Activated CD4-positive, alpha-beta memory T cell treated with anti-CD3 and anti-CD28 coated beads for 36 hours (primary cell): Measurements from ENCODE around the gene NXN. TPM values are rescaled to one million over a fixed set of nuclear protein-coding genes. Genes with fewer than 3 reads are reported as not detected.
"Not testable (repeated sequence)": the region's sequence is repeated elsewhere in the genome, so short reads cannot be mapped to it uniquely, and the experiment has no call there.

Experiments used
- CTCF ChIA-PET: fragments of 350-600 bp; sonication (Branson Sonifier 250); formaldehyde crosslinking; loops from one replicate; lab custom pipeline; 2021; ENCODE audit warnings: antibody characterized with exemption, inconsistent platforms; lab: Charles Lee
- POLR2A ChIA-PET: fragments of 350-600 bp; sonication (Branson Sonifier 250); formaldehyde crosslinking; loops from one replicate; lab custom pipeline; 2021; ENCODE audit warnings: antibody characterized with exemption; lab: Charles Lee
- DNase-seq: peaks from one replicate; pipeline ENCODE4 v3.0.0-alpha.2; 2020
- H3K27ac Mint-ChIP-seq: one replicate; pipeline ENCODE4 v1.8.0; 2021; ENCODE audit warnings: mixed read lengths
- H3K27me3 Mint-ChIP-seq: one replicate; pipeline ENCODE4 v1.8.0; 2021; ENCODE audit warnings: mixed read lengths
- H3K36me3 Mint-ChIP-seq: one replicate; pipeline ENCODE4 v1.8.0; 2021; ENCODE audit warnings: mixed read lengths
- H3K4me1 Mint-ChIP-seq: one replicate; pipeline ENCODE4 v1.8.0; 2021; ENCODE audit warnings: low read depth, mixed read lengths
- H3K4me3 Mint-ChIP-seq: one replicate; pipeline ENCODE4 v1.8.0; 2021; ENCODE audit warnings: mild to moderate bottlenecking, mixed read lengths
- H3K9me3 Mint-ChIP-seq: one replicate; pipeline ENCODE4 v1.8.0; 2021; ENCODE audit warnings: mixed read lengths
- intact Hi-C: fragments of 100-400 bp; cut with micrococcal nuclease; formaldehyde crosslinking; loops from one replicate; pipeline ENCODE4 v1.15.1; 2023
- total RNA-seq, 2 experiments: library from RNA; stranded (reverse); gene quantifications; one replicate each; pipeline ENCODE4 v1.2.3, GENCODE V29; 2021

NXN gene
- total RNA-seq, 2 experiments from 2014 or later: 0.31 to 0.33 TPM

DNA sequence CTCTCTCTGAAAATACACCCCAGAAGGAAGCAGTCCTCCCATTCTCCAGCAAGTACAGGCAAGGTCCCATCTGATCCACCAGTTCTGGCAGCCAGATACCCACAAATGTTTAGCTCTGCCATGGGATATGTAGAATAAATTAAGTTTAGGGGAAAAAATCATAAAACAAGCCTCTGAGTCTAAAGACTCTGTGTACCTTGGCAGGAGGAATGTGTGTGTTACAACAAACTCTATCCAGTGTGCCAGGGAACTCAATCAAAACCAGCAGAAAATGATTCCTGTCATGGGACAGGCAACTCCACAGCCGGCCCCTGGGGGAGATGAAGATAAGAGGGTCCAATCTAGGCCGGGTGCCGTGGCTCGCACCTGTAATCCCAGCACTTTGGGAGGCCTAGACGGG, 124.0 kb downstream of the NXN start:
- Mint-ChIP-seq H3K4me3 (no peak overlapping the region), H3K27ac (no peak overlapping the region), H3K4me1 (no peaks in the 10 kb centered on the region), H3K9me3 (no peaks in the 10 kb centered on the region), H3K27me3 (peaks cover 5% of the 10 kb centered on the region), H3K36me3 (no peaks in the 10 kb centered on the region)
- intact Hi-C loops: no loop called here
- no peak for DNase-seq
- ChIA-PET POLR2A (no interaction called here), CTCF (no interaction called here)

DNA sequence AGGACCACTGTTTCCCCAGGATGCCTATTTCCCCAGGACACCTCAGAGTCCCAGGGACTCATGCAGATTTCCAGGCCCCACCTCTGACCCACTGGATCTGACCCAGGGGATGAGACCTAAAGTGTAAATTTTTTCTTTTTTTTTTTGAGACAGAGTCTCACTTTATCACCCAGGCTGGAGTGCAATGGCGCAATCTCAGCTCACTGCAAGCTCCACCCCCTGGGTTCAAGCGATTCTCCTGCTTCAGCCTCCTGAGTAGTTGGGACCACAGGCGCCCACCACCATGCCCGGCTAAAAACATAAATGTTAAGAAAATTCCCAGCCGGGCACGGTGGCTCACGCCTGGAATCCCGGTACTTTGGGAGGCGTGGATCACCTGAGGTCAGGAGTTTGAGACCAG, 126.7 kb downstream of the NXN start:
- not testable (repeated sequence) for H3K27ac Mint-ChIP-seq, H3K9me3 Mint-ChIP-seq

DNA sequence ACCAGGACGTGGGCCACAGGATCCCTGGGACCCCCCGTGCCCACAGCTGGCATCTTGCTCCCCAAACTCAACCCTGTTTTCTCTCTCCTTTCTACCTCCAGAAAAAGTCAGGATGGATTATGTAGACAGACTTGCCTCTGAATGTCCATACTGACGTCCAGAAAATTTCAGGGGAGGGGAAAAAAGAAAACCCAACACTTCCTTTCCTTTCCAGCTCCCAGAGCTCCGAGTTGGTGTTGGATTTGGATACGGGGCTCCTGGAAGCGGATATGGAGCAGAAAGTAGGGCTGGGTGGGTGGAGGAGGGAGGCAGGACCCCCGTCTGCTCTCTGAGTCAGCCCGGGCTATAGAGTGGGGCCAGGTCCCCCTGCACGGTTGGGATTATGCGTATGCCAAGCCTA, 127.2 kb downstream of the NXN start:
- no peaks in the 10 kb centered on the region for H3K9me3 Mint-ChIP-seq
- no peak overlapping the region for H3K27ac Mint-ChIP-seq
- CTCF ChIA-PET: no interaction called here
- H3K4me3 Mint-ChIP-seq: no peak overlapping the region
- no peaks in the 10 kb centered on the region for H3K36me3 Mint-ChIP-seq
- intact Hi-C loops: no loop called here
- POLR2A ChIA-PET: no interaction called here
- peaks cover 25% of the 10 kb centered on the region for H3K27me3 Mint-ChIP-seq
- H3K4me1 Mint-ChIP-seq: peaks cover 6% of the 10 kb centered on the region
- DNase-seq: no peak

More for the DNA sequence above, 126.7 kb downstream of the NXN start:
- peaks cover 20% of the 10 kb centered on the region for H3K27me3 Mint-ChIP-seq
- H3K4me3 Mint-ChIP-seq, CTCF ChIA-PET, POLR2A ChIA-PET, H3K36me3 Mint-ChIP-seq, intact Hi-C loops, H3K4me1 Mint-ChIP-seq, DNase-seq: not testable (repeated sequence)

DNA sequence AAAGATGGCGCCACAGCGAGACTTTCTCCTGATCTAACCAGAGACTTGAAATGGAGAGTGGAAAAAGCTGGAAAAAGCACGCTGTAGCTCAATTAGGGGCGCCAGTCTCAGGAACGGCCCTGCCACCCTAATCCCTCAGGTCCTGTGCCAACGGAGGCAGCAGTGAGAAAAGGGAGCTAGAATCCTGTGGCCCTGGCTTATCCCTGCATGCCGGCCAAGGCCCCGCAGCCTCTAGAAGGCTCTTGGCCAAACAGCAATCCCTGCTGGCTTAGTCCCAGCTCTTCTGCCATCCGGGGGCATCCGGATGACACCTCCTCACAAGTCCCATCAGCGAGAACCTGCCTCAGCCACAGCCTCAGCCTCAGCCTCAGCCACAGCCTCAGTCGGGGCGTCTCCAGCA, 127.7 kb downstream of the NXN start:
- peaks cover 29% of the 10 kb centered on the region for H3K27me3 Mint-ChIP-seq
- POLR2A ChIA-PET: no interaction called here
- H3K27ac Mint-ChIP-seq: no peak overlapping the region
- no peak overlapping the region for H3K4me3 Mint-ChIP-seq
- no peaks in the 10 kb centered on the region for H3K36me3 Mint-ChIP-seq
- DNase-seq: no peak
- CTCF ChIA-PET: no interaction called here
- no peaks in the 10 kb centered on the region for H3K9me3 Mint-ChIP-seq
- peaks cover 10% of the 10 kb centered on the region for H3K4me1 Mint-ChIP-seq
- intact Hi-C loops: no loop called here

DNA sequence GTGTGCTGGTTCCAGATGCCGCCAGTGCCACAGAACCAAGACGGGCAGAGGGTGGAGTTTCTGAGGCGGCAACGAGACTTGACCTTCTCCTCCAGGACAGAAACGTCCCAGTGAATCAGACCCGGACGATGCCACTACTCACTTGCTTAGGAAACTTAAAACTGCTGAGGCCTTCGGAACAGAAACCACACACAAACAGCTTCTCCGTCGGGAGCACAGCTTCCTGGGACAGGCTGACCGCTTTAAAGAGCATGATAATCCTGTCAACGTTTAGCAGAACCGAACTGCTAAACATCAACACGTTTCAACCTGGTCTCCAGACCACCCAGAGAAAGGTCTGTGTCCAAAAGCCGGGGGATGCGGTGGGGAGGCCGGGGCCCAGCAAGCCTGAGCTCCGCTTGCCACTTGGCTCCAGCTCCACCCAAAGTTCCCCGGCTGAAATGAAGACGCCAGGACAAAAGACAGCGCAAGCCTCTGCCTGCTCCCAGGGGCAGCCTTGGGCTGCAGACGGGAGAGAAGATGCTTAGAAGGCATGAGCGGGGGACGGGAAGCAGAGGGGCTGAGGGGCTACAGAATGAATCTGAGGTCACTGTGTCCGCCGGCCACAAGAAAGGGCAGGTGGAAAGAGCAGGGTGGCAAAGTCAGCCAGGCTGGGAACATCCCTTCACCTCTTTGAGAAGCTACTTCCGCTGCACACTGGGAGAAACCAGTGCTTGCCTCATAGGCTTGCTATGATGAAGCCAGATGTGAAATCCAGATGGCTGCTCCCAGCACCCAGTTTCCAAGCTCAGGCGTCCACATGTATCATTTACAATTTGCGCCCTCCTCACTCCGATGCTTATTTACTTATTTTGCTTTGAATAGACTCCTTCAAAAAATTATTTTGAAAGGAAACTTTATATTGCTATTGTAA, 128.5 kb downstream of the NXN start:
- Mint-ChIP-seq H3K27me3 (peaks cover 35% of the 10 kb centered on the region), H3K4me3 (no peak overlapping the region), H3K36me3 (no peaks in the 10 kb centered on the region), H3K9me3 (no peaks in the 10 kb centered on the region), H3K27ac (no peak overlapping the region), H3K4me1 (peaks cover 16% of the 10 kb centered on the region)
- ChIA-PET POLR2A (no interaction called here), CTCF (no interaction called here)
- intact Hi-C loops: no loop called here
- no peak for DNase-seq

DNA sequence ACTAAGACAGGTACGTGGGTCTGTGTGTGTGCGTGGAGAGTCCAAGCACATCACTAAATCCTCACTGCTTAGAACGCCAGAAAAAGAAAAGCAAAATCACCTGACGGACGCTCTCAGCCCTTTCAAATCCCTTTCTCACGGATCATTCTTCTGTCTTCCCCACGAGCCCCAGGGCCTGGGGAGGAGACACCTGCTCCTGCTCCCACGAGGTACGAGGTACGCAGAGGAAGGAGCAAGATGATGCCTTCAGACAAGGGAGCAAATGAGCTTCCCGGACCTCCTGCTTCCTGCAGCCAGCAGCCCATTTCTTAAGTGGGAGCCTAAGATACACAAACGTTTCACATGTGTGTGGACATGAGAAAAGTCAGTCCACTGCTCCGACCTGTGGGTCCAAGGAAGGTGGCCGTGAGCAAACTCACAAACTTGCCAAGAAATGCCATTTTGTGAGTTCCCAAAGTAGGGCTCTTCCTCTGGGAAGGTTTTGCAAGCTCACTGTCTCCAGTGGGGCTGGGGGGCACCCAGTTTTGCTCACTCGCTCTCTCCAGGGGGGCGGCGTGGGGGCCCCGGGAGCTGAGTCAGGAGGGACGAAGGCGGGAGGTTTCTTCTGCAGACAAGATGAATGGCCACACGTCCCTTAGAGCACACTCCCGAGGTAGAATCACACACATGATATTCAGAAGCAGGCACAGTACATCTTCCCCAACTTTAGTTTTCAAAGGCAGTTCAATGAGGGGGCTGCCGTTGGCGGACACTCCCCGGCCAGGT, 129.3 kb downstream of the NXN start:
- CTCF ChIA-PET: interaction anchor here (0.6 kb wide), 1 partner anchor 131 kb away, joined by 3 read pairs; no protein-coding TSS in a partner anchor
- H3K4me1 Mint-ChIP-seq: peaks cover 16% of the 10 kb centered on the region
- H3K4me3 Mint-ChIP-seq: no peak overlapping the region
- no peak for DNase-seq
- H3K27ac Mint-ChIP-seq: no peak overlapping the region
- H3K9me3 Mint-ChIP-seq: no peaks in the 10 kb centered on the region
- intact Hi-C loops: no loop called here
- POLR2A ChIA-PET: no interaction called here
- peaks cover 39% of the 10 kb centered on the region for H3K27me3 Mint-ChIP-seq
- H3K36me3 Mint-ChIP-seq: no peaks in the 10 kb centered on the region

DNA sequence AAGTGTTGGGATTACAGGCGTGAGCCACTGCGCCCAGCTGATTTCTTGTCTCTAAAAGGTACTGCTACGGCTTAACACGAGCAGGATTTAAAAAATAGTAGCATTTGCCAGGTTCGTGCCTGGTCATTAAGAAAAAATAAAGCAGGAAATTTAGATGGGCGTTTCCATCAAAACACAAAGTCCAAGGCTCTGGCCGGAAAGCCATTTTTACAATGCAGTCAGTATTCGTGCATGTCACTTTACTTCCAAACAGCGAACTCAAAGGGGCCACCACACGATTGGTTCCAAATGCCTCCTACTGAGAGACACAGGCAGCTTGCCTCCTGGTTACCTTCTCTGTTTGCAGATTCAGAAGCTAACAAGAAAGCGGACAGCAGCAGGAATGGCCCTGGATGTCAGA, 131.2 kb downstream of the NXN start:
- ChIA-PET CTCF (no interaction called here), POLR2A (no interaction called here)
- DNase-seq: no peak
- H3K27me3 Mint-ChIP-seq: peaks cover 49% of the 10 kb centered on the region
- no peaks in the 10 kb centered on the region for H3K9me3 Mint-ChIP-seq
- intact Hi-C loops: no loop called here
- H3K4me3 Mint-ChIP-seq: no peak overlapping the region
- no peaks in the 10 kb centered on the region for H3K36me3 Mint-ChIP-seq
- H3K4me1 Mint-ChIP-seq: peaks cover 16% of the 10 kb centered on the region
- no peak overlapping the region for H3K27ac Mint-ChIP-seq

DNA sequence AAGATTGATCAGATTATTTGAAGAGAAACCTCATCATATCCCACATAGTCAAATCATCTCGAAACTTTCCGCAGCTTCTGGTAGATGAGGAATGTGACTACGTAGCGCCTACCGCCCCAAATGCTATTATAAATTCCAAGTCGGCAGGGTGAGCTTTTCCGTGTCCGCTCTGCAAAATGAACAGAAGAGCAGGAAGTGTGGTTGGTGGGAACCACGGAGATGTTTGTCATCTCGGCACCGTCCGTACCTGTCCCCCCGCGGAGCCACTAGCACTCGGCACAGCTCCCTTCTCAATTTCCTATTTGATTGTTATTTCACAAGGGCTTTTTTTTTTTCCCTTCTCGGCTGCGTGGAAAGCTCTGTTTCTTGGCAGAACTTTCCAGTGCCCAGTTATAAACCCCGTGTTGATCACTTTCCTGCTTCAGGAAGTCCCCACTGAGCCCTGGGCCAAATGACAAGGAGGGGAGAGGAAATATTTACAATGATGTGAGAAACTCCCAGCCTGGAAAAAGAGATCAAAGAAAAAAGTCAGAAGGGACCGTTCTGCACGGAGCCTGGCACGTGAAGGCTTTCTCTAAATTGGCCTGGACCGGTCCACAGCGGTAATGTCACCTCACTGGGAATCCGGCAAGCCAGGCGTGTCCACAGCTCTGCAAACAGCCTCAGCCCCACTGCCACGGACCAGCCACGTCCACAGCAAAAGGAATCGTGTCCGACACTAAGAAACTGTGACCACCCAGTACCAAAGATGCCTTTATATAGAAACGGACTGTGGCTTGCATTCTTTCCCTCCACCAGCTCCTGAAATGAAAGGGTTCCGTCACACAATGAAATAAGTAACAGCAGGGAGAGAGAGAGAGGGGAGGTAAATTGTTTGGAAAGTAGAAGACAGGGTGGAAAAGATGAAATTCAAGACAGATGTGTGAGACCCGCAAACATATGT, 132.4 kb downstream of the NXN start:
- H3K27ac Mint-ChIP-seq: no peak overlapping the region
- peaks cover 47% of the 10 kb centered on the region for H3K27me3 Mint-ChIP-seq
- peaks cover 16% of the 10 kb centered on the region for H3K4me1 Mint-ChIP-seq
- no peaks in the 10 kb centered on the region for H3K9me3 Mint-ChIP-seq
- no peaks in the 10 kb centered on the region for H3K36me3 Mint-ChIP-seq
- H3K4me3 Mint-ChIP-seq: no peak overlapping the region
- DNase-seq: peak; percentile 12
- ChIA-PET CTCF (interaction anchor here (0.9 kb wide), 1 partner anchor 209 kb away, joined by 3 read pairs; no protein-coding TSS in a partner anchor), POLR2A (no interaction called here)
- intact Hi-C loops: no loop called here

DNA sequence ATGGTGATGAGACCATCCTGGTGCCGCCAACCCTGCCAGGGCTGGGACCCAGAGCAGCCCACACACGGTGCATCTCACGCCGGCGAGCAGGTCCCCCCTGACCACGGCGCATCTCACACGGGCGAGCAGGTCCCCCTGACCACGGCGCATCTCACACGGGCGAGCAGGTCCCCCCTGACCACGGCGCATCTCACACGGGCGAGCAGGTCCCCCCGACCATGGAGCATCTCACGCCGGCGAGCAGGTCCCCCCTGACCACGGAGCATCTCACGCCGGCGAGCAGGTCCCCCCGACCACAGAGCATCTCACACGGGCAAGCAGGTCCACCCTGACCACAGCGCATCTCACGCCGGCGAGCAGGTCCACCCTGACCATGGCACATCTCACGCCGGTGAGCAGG, 138.3 kb downstream of the NXN start:
- no peaks in the 10 kb centered on the region for H3K36me3 Mint-ChIP-seq
- intact Hi-C loops: no loop called here
- POLR2A ChIA-PET: no interaction called here
- no peak overlapping the region for H3K27ac Mint-ChIP-seq
- peaks cover under 1% of the 10 kb centered on the region for H3K4me1 Mint-ChIP-seq
- CTCF ChIA-PET: no interaction called here
- no peak for DNase-seq
- H3K4me3 Mint-ChIP-seq: no peak overlapping the region
- no peaks in the 10 kb centered on the region for H3K9me3 Mint-ChIP-seq
- H3K27me3 Mint-ChIP-seq: peaks cover 16% of the 10 kb centered on the region

DNA sequence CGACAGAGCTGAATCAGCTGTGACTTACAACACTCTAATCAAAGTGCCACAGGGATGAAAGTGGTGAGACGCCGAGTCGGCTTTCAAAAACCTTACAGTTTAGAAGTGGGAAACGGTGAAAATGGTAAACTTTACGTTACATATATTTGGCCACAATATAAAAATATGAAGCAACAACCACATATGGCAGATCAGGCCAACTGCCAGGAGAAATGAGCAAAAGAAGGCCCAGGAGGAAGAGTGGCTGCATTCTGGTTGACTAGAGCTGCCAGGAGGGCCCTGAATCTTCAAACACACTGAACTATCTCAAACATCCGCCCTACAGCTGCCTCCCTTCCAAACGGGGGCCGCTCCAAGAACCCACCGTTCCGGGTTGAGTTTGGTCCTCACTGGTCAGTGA, 141.1 kb downstream of the NXN start:
- Mint-ChIP-seq H3K27ac (no peak overlapping the region), H3K4me3 (no peak overlapping the region), H3K27me3 (peaks cover 2% of the 10 kb centered on the region), H3K4me1 (no peaks in the 10 kb centered on the region), H3K9me3 (no peaks in the 10 kb centered on the region), H3K36me3 (no peaks in the 10 kb centered on the region)
- CTCF ChIA-PET: no interaction called here
- DNase-seq: no peak
- intact Hi-C loops: no loop called here
- POLR2A ChIA-PET: no interaction called here

DNA sequence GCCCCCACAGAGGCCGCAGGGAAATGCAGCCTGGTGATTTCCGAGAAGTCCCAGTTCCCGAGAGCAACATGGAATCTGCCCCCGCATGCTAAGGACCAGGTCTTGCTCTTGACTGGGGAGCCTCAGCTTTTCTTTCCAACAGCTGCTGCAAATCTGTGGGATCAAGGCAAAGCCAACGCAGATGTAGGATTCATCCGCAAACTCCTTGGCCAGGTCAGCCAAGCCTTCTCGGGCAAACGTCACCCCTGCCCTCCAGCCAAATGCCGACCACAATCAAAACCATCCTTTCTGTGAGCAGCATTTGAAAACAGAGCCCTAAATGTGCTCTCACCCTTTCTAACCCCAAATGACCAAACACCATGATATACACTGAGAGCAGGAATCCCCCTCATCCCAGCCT, 143.4 kb downstream of the NXN start:
- H3K27me3 Mint-ChIP-seq: peaks cover 2% of the 10 kb centered on the region
- CTCF ChIA-PET: no interaction called here
- no peaks in the 10 kb centered on the region for H3K36me3 Mint-ChIP-seq
- H3K27ac Mint-ChIP-seq: no peak overlapping the region
- no peak for DNase-seq
- H3K4me1 Mint-ChIP-seq: no peaks in the 10 kb centered on the region
- intact Hi-C loops: no loop called here
- POLR2A ChIA-PET: no interaction called here
- no peaks in the 10 kb centered on the region for H3K9me3 Mint-ChIP-seq
- H3K4me3 Mint-ChIP-seq: no peak overlapping the region

DNA sequence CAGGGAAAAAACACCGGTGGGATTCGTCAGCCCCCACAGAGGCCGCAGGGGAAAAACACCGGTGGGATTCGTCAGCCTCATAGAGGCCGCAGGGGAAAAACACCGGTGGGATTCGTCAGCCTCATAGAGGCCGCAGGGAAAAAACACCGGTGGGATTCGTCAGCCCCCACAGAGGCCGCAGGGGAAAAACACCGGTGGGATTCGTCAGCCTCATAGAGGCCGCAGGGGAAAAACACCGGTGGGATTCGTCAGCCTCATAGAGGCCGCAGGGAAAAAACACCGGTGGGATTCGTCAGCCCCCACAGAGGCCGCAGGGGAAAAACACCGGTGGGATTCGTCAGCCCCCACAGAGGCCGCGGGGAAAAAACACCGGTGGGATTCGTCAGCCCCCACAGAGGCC, 143.9 kb downstream of the NXN start:
- DNase-seq, CTCF ChIA-PET, H3K27ac Mint-ChIP-seq, H3K27me3 Mint-ChIP-seq, H3K9me3 Mint-ChIP-seq, POLR2A ChIA-PET, H3K4me3 Mint-ChIP-seq, H3K36me3 Mint-ChIP-seq, H3K4me1 Mint-ChIP-seq, intact Hi-C loops: not testable (repeated sequence)
